Right lung (tissue), 5 donors: Measurements from ENCODE around the gene SLC36A4. TPM values are rescaled to one million over a fixed set of nuclear protein-coding genes. Genes with fewer than 3 reads are reported as not detected.
"Not testable (repeated sequence)": the region's sequence is repeated elsewhere in the genome, so short reads cannot be mapped to it uniquely, and the experiment has no call there.

ENCODE experiments used
- DNase-seq, 2 donors: peaks; one replicate each; pipeline ENCODE4 v3.0.0-alpha.2; 2013
- polyA plus RNA-seq, 5 donors: library from polyadenylated mRNA; unstranded; fragments of 120-200 nt; gene quantifications; one replicate each; pipeline versions ENCODE4 v1.2.1 to v1.2.3, GENCODE V29; 2013; ENCODE audit warnings: inconsistent platforms in 1 of 5, low replicate concordance in 1 of 5; ENCODE audit not compliant: insufficient read length in 5 of 5, insufficient read depth in 1 of 5

Gene SLC36A4
- polyA plus RNA-seq, 5 donors, result 9.6 to 22.8 (median 19.3) TPM

- DNase-seq, result peak; percentile 45 to 51
These were observed 74.4 kb downstream of the SLC36A4 start for GRCh38 chr11:93123351-93123898.

GRCh38 chr11:93122535-93123235 lies 75.1 kb downstream of the SLC36A4 start:
- no peak for DNase-seq

DNA sequence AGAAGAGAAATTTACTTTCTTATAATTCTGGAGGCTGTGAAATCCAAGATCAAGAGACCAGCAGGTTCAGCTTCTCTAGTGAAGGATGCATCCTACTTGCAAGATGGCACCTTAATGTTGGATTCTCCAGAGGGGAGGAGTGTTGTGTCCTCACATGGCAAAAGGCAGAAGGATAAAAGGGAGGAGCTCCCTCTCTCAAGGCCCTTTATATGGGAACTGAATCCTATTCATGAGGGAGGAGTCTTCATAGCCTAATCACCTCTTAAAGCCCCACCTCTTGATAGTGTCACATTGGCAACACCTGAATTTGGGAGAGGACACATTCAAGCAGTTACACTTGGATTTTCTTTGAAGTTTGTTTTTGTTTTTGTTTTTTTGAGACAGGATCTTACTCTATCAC lies 79.5 kb downstream of the SLC36A4 start:
- no peak for DNase-seq

DNA sequence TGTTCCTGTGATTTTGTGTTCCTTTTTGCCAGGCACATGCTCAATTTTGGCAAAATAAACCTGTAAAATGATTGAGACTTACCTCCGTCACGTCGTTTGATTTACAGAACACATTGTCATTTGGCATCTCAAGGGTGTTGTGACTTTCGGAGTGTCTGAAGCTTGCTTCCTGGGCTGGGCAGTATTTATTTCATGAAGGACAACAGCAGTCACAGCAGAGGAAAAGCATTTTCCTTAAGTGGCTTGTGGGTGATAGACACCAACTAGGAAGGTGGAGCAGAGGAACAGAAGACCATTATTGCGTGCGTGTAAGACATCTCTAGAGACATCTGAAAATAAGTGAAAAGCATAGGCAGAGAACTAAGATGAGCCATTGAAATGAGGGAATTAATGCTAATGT lies 80.2 kb downstream of the SLC36A4 start:
- DNase-seq, result no peak

- no peak for DNase-seq
These were observed 81.0 kb downstream of the SLC36A4 start for GRCh38 chr11:93116641-93117441.

DNA sequence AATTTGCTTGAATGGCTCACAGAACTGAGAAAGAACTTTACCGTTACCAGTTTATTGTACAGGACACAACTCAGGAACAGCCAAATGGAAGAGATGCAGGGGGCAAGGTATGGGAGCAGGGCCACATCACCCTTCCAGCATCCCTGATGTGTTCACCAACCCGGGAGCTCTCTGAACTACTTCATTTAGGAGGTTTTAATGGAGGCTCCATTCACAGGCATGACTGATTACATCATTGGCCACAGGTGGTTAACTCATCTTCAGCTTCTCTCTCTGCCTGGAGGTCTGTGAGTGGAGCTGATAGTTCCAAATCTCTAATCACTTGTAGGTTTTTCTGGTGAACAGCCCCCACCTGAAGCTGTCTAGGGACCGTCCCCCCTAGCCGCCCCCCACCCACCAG lies 83.5 kb downstream of the SLC36A4 start:
- no peak for DNase-seq

GRCh38 chr11:93113824-93114223 lies 84.0 kb downstream of the SLC36A4 start:
- no peak for DNase-seq

- DNase-seq, result not testable (repeated sequence)
These were observed 86.6 kb downstream of the SLC36A4 start for GRCh38 chr11:93111147-93111546.

- DNase-seq, result no peak
These were observed 97.6 kb downstream of the SLC36A4 start for GRCh38 chr11:93100211-93100610.

DNA sequence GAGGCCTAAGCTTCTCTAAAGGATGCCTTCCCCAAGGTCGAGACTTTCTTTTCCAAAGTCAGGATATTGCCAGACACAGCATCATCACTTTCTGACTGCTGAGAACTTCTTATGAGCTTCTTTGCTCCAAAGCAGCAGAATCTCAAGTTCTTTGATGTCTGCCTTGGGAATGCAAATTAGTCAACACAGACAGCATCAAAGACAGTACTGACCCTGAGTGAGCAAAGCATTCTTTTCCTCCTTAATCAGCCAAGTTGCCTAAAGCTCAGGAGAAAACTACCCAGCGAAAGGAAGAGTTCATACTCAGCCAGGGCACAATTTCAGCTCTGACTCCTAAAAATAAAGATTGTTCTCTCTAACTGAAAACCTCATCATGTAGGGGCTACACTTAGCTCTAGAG lies 98.0 kb downstream of the SLC36A4 start:
- DNase-seq, result no peak

Other genes with a start within 250 kb of the SLC36A4 start
- gene MTNR1B, start 228.3 kb downstream of the SLC36A4 start, polyA plus RNA-seq, result not detected
- 1 to 10 TPM; 1.7 to 3.4 (median 2.9) TPM for gene DEUP1, start 132.8 kb upstream of the SLC36A4 start, polyA plus RNA-seq